Measurements from ENCODE around the gene GINS2. TPM values are rescaled to one million over a fixed set of nuclear protein-coding genes. Genes with fewer than 3 reads are reported as not detected.

GINS2 gene
- total RNA-seq, 1 donor from 2014 or later, result 39.9 TPM

DNA sequence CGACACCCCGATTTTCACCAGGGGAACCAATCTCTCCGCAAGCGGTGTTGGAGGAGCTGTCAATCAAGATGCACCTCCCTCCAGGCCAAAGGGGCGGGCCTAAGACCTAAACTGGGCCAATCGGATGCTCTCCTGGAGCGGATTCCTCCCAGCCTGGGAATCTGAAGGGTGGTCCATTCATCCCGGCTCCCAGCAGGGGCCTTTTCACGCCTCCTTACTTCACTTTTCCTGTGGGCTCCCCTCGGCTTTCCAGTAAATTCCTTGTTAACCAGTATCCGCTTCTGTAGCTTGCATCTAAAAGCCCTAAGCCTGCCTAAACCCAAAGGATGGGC lies 45.1 kb upstream of the GINS2 start:
- DNase-seq (ENCODE audit: extremely low spot score, unreplicated experiment), result no peak

DNA sequence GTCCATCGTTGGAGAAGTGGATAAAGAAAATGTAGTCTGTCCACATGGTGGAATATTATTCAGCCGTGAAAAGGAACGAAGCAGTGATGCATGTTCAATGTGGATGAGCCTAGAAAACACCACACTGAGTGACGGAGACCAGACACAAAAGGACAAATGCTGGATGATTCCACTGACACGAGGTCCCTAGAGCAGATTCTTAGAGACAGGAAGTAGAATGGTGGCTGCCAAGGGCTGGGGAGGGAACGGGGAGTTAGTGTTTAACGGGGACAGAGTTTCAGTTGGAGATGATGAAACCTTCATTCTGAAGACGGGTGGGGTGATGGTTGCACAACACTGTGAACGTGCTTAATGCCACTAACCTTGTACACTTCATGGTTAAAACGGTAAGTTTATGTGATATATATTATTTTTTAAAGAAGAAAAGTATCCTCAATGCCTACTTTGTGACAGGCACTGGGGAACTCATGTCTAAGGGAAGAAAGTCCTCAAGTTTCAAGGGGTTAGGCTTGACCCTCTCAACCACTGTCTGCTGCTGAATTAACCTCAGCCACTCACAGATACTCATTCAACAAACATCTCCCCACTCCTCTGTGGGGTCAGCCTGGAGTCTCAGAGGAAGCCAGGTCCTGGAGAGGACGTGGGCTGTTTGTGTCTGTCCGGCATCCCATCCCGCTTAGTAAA lies 44.5 kb upstream of the GINS2 start:
- Mint-ChIP-seq H3K27ac (no peak overlapping the region), H3K9me3 (no peaks in the 10 kb centered on the region), H3K36me3 (no peaks in the 10 kb centered on the region), H3K4me3 (no peak overlapping the region), H3K4me1 (ENCODE audit: unreplicated experiment) (peaks cover 13% of the 10 kb centered on the region), H3K27me3 (no peaks in the 10 kb centered on the region)
- no peak for TF ChIP-seq CTCF (conservative IDR thresholded peaks at IDR 0.05)
- no peak for DNase-seq (ENCODE audit: extremely low spot score, unreplicated experiment)

More for the DNA sequence above, 45.1 kb upstream of the GINS2 start:
- Mint-ChIP-seq H3K27ac (no peak overlapping the region), H3K27me3 (no peaks in the 10 kb centered on the region), H3K4me1 (ENCODE audit: unreplicated experiment) (peaks cover 13% of the 10 kb centered on the region), H3K4me3 (no peak overlapping the region), H3K36me3 (no peaks in the 10 kb centered on the region), H3K9me3 (no peaks in the 10 kb centered on the region)
- no peak for TF ChIP-seq CTCF (conservative IDR thresholded peaks at IDR 0.05)

GRCh38 chr16:85731179-85731578 lies 42.4 kb upstream of the GINS2 start:
- Mint-ChIP-seq H3K4me3 (no peak overlapping the region), H3K4me1 (ENCODE audit: unreplicated experiment) (peaks cover 13% of the 10 kb centered on the region), H3K27me3 (peaks cover 3% of the 10 kb centered on the region), H3K36me3 (no peaks in the 10 kb centered on the region), H3K27ac (no peak overlapping the region), H3K9me3 (no peaks in the 10 kb centered on the region)
- TF ChIP-seq CTCF (conservative IDR thresholded peaks at IDR 0.05), result no peak
- no peak for DNase-seq (ENCODE audit: extremely low spot score, unreplicated experiment)

GRCh38 chr16:85730186-85730465 lies 41.4 kb upstream of the GINS2 start:
- Mint-ChIP-seq H3K36me3 (no peaks in the 10 kb centered on the region), H3K4me3 (no peak overlapping the region), H3K27ac (no peak overlapping the region), H3K4me1 (ENCODE audit: unreplicated experiment) (peaks cover 13% of the 10 kb centered on the region), H3K9me3 (no peaks in the 10 kb centered on the region), H3K27me3 (peaks cover 3% of the 10 kb centered on the region)
- TF ChIP-seq CTCF (conservative IDR thresholded peaks at IDR 0.05), result no peak
- no peak for DNase-seq (ENCODE audit: extremely low spot score, unreplicated experiment)

DNA sequence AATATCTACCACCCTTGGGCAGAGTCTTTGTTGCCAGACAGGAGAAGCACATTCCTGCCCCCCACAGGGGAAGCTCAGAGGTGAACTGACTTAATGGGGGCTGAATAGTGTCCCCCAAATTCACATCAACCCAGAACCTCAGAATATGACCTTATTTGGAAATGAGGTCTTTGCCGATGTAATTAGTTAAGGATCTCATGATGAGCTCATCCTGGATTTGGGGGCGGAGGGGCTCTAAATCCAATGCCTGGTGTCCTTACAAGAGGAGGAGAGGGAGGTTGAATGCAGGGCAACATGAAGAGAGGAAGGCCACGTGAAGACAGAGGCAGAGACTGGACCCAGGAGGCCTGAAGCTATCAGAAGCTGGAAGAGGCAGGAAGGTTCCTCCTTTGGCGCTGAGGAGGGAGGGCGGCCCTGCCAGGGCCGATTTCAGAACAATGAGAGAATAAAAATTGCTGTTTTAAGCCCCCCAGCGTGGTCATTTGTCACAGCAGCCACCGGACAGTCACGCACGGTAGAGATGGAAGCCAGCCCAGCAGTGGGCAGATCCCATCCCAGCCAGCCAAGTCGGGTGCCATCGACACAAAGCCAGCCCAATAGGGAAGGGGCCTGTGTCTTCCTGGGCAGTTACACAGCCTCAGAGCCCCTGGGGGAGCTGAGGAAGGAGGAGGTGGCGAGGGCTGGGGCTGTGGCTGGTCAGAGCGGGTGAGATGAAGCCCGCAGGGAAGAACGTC lies 40.9 kb upstream of the GINS2 start:
- DNase-seq (ENCODE audit: extremely low spot score, unreplicated experiment), result no peak
- Mint-ChIP-seq H3K36me3 (no peaks in the 10 kb centered on the region), H3K4me3 (no peak overlapping the region), H3K27me3 (peaks cover 3% of the 10 kb centered on the region), H3K4me1 (ENCODE audit: unreplicated experiment) (peaks cover 13% of the 10 kb centered on the region), H3K27ac (peak overlapping the region; percentile 51), H3K9me3 (no peaks in the 10 kb centered on the region)
- TF ChIP-seq CTCF (conservative IDR thresholded peaks at IDR 0.05), result no peak
